ENCODE results near the gene MGMT.

Gene MGMT

DNA sequence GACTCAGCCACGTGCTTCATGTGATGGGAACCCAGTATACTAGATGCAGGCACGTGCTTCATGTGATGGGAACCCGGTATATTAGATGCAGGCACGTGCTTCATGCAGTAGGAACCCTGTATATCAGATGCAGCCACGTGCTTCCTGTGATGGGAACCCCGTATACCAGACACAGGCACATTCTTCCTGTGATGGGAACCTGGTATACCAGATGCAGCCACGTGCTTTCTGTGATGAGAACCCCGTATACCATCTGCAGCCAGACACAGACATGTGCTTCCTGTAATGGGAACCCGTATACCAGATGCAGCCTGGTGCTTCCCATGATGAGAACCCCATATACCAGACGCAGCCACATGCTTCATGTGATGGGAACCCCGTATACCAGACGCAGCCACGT lies 44.0 kb downstream of the MGMT start:
- no peak for ATAC-seq (ENCODE audit: low read depth)

DNA sequence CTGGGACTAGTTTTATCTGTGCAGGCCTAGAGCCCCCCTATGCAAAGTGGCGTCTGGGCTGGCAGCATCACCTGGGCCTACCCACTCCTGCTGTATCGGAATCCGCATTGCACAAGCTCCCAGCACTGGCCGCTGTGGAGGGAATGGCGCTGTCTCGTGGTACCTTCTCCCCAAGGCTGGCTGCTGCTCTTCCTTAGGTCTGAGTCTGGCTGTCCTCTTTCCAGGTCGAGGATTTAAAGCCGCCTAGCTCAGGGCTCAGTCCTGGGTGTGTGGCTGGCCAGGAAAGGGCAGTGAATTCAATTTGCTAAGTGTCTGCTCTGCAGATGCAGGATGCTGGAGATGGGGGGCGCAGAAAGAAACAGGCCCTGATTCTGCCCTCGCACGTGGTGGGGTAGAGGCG lies 44.7 kb downstream of the MGMT start:
- no peaks in the 10 kb centered on the region for H3K9me3 Mint-ChIP-seq
- no peak overlapping the region for H3K4me3 Mint-ChIP-seq
- no peak overlapping the region for H3K27ac Mint-ChIP-seq
- DNase-seq (ENCODE audit: low spot score in 2 of 2): no peak
- H3K36me3 Mint-ChIP-seq: peaks cover 10% of the 10 kb centered on the region
- no peak for ATAC-seq (ENCODE audit: low read depth)
- H3K27me3 Mint-ChIP-seq: no peaks in the 10 kb centered on the region
- H3K4me1 Mint-ChIP-seq: peaks cover 31% of the 10 kb centered on the region

More for the DNA sequence above, 44.0 kb downstream of the MGMT start:
- peaks cover 35% of the 10 kb centered on the region for H3K4me1 Mint-ChIP-seq
- DNase-seq (ENCODE audit: low spot score in 2 of 2): no peak
- no peak overlapping the region for H3K27ac Mint-ChIP-seq
- no peaks in the 10 kb centered on the region for H3K27me3 Mint-ChIP-seq
- H3K4me3 Mint-ChIP-seq: no peak overlapping the region
- peaks cover 10% of the 10 kb centered on the region for H3K36me3 Mint-ChIP-seq
- no peaks in the 10 kb centered on the region for H3K9me3 Mint-ChIP-seq

DNA sequence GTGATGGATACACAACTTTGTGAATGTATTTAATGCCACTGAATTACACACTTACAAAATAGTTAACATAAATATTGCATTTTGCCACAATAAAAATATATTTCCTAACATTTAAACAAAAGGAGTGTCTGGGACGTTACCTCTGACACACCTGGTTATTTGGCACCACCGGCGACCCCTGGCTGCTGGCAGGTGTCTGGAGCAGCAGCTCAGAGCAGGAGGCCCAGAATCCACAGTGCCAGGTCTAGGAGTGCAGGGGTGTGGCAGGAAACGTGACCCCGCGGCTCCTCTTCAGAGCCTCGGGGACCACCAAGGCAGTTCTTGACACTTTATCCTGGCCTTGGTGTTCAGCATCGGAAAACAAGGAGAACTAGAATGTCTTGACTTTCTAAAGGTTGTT lies 46.3 kb downstream of the MGMT start:
- no peak for DNase-seq (ENCODE audit: low spot score in 2 of 2)
- Mint-ChIP-seq H3K4me3 (no peak overlapping the region), H3K36me3 (peaks cover 10% of the 10 kb centered on the region), H3K27me3 (no peaks in the 10 kb centered on the region), H3K27ac (no peak overlapping the region), H3K9me3 (no peaks in the 10 kb centered on the region), H3K4me1 (peaks cover 31% of the 10 kb centered on the region)
- ATAC-seq (ENCODE audit: low read depth): no peak

DNA sequence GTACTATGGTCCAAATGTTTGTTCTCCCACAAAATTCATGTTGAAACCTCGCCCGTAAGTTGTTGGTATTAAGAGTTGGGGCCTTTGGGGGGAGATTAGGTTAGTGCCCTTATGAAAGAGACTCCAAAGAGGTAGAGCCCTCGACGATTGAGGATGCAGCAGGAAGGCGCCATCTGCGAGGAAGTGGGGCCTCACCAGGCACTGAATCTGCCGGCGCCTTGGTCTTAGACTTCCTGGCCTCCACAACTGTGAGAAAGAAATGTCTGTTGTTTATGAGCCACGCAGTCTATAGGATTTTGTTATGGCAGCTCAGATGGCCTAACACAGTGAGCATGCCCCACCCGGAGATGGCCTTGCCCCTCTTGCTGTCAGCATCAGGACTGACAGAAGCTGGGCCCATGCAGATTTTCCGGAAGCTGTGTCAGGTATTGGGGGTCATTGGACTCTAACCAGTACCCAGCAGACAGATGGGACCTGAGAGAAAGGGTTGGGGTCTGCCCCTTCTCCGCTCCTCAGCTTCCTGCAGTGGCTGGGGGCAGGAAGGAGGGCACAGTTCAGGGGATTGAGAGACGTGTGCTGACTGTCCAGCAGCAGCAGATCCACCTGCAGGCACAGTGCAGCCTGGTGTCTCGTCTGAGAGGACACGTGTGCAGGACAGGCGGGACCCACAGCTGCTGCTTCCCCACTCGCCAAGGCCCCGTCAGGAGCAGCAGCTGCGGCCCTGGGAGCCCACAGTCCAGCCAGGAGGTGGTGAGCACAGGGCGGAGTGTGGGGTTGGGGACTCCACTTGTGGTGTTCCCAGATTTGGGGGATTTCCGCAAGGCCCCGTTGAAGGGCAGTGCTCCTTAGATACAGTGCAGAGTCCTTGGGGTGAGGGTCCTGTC lies 47.8 kb downstream of the MGMT start:
- ATAC-seq (ENCODE audit: low read depth): no peak

DNA sequence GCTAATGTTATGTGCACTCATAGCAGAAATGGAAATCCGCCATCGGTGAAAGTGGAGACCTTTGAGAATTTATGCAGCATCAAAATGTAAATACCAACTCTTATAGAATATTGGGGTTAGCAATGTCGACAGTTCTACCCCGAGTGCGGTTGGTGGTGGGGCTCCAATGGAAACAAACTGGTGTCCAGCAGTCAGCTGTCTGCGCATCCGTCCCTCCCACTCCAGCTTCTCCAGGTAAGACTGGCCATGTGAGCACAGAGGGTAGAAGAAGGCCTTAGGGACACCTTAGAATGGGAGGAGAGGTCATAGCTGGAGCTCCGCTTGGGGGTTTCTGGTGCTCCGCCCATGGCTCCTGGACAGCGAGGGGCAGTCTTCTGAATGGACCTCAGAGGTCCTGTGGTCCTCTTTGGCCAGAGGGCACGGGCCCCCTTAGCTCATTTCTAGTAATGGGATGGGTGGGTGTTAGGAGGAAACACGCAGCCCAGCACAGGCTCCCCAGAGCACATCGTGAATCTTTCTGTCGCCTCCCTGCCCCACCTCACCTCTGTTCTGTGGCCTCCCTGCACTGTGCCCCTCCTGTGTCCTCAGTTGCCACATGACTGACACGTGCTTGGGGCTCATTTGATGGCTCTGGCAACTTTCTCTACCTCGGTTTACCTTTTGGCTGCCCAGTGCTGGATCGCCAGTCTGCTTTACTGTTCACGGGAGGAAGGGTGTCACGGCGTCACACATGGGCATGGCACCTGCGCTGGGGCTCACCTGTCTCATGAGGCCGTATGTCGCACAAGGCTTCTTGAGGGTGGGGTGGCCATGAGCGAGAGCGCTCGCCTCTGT lies 50.0 kb downstream of the MGMT start:
- Mint-ChIP-seq H3K4me3 (no peak overlapping the region), H3K36me3 (peaks cover 5% of the 10 kb centered on the region), H3K27me3 (no peaks in the 10 kb centered on the region), H3K4me1 (peaks cover 26% of the 10 kb centered on the region), H3K27ac (no peak overlapping the region), H3K9me3 (no peaks in the 10 kb centered on the region)
- ATAC-seq (ENCODE audit: low read depth): no peak
- no peak for DNase-seq (ENCODE audit: low spot score in 2 of 2)

More for the DNA sequence above, 47.8 kb downstream of the MGMT start:
- Mint-ChIP-seq H3K4me1 (peaks cover 31% of the 10 kb centered on the region), H3K27ac (no peak overlapping the region), H3K9me3 (no peaks in the 10 kb centered on the region), H3K36me3 (peaks cover 10% of the 10 kb centered on the region), H3K27me3 (no peaks in the 10 kb centered on the region), H3K4me3 (no peak overlapping the region)
- DNase-seq (ENCODE audit: low spot score in 2 of 2): no peak

DNA sequence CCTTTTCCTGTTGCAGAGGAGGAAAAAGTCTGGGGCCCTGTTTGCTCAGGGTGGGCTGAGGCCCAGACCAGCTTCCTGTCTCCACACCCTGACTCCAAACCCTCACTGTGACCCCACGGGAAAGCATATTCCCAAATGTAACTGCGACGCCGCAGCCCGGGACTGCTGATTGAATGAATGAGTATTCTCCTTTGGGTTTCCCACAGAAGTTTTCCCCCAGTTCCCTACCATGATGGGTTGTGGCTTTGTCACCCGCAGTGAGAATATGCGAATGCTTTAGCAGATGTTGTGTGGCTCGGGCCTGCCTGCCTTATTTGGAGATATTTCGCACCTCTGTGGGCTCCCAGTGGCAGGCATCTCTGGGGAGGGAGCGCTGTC lies 50.6 kb downstream of the MGMT start:
- Mint-ChIP-seq H3K9me3 (no peaks in the 10 kb centered on the region), H3K4me1 (peaks cover 22% of the 10 kb centered on the region), H3K4me3 (no peak overlapping the region), H3K36me3 (peaks cover 3% of the 10 kb centered on the region), H3K27me3 (no peaks in the 10 kb centered on the region), H3K27ac (no peak overlapping the region)
- no peak for DNase-seq (ENCODE audit: low spot score in 2 of 2)
- no peak for ATAC-seq (ENCODE audit: low read depth)

DNA sequence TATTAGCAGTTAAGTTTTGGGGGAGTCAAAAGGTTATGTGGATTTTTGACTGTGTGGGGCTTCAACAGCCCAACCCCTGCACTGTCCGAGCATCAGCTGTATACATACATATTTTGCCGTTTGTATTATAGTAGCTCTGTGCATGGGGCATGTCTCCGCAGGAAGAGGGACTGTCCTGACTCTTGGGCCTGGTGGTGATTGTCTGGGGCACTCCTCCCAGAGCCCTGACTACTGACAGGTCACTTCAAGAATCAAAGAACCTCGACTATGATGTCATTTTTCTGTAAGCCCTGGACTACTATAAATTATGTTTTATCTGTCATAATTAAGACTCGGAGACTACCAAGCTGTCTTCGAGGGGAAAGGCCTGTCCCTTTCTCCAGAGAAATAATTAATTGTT lies 51.8 kb downstream of the MGMT start:
- H3K27ac Mint-ChIP-seq: no peak overlapping the region
- ATAC-seq (ENCODE audit: low read depth) (no peak), DNase-seq (ENCODE audit: low spot score in 2 of 2) (no peak)
- H3K4me1 Mint-ChIP-seq: peaks cover 18% of the 10 kb centered on the region
- no peak overlapping the region for H3K4me3 Mint-ChIP-seq
- H3K36me3 Mint-ChIP-seq: peaks cover 3% of the 10 kb centered on the region
- H3K9me3 Mint-ChIP-seq: no peaks in the 10 kb centered on the region
- no peaks in the 10 kb centered on the region for H3K27me3 Mint-ChIP-seq

DNA sequence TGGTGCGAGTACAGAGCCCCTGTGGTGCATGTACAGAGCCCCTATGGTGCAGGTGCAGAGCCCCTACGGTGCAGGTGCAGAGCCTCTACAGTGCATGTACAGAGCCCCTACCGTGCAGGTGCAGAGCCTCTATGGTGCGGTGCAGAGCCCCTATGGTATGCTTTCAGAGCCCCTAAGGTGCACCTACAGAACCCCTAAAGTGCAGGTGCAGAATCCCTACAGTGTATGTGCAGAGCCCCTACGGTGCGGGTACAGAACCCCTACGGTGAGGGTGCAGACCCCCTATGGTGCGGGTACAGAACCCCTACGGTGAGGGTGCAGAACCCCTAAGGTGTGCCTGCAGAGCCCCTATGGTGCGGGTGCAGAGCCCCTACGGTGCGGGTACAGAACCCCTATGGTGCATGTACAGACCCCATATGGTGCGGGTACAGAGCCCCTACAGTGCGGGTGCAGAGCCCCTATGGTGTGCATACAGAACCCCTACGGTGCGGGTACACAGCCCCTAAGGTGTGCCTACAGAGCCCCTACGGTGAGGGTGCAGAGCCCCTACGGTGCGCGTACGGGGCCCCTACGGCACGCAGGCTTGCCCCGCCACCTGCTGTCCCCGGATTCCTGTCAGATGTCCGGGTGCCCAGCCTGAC lies 53.5 kb downstream of the MGMT start:
- DNase-seq (ENCODE audit: low spot score in 2 of 2): no peak
- Mint-ChIP-seq H3K4me3 (no peak overlapping the region), H3K27ac (no peak overlapping the region), H3K4me1 (peaks cover 10% of the 10 kb centered on the region), H3K9me3 (no peaks in the 10 kb centered on the region), H3K36me3 (peaks cover 3% of the 10 kb centered on the region), H3K27me3 (no peaks in the 10 kb centered on the region)
- no peak for ATAC-seq (ENCODE audit: low read depth)

DNA sequence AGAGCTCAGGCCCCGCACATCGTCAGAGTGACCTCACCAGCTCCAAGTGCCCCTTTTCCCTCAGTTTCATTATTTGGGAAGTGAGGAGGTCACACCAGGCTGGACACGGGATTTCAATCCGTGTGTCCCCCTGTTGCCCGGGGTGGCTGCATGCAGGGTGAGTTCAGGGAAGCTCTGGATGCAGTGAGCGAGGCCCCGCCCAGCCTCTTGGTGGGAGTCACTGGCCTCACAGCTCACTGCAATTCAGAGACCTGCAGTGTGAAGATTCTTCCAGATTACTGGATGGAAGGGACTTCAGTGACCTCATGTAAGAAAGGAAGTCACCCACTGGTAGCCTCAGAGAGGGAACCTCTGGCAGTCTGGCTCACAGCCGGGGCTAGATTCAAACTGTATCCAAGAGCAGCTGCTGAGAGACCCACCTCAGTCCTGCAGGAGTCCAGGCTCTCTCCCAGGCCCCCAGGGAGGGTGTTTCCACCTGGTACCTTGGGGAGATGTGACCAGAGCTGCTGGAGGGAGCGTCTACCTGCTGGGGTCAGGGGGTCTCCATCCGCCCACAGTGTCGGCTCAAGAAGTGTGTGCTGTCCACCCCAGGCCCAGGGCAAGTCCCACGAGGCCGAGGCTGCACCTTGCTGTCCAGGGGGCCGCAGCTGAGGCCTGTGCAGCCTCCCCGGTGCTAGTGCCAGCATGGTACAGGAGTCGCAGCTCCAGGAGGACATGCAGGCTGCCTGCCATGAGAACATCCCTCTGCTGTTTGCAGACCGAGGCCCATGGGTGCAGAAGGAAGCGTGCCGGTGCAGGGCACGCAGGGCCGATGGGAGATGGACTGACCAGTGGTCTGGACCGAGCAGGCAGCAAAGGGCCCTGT lies 54.4 kb downstream of the MGMT start:
- Mint-ChIP-seq H3K4me3 (no peak overlapping the region), H3K4me1 (peaks cover 6% of the 10 kb centered on the region), H3K27me3 (no peaks in the 10 kb centered on the region), H3K36me3 (peaks cover under 1% of the 10 kb centered on the region), H3K27ac (no peak overlapping the region), H3K9me3 (no peaks in the 10 kb centered on the region)
- ATAC-seq (ENCODE audit: low read depth): no peak
- no peak for DNase-seq (ENCODE audit: low spot score in 2 of 2)

DNA sequence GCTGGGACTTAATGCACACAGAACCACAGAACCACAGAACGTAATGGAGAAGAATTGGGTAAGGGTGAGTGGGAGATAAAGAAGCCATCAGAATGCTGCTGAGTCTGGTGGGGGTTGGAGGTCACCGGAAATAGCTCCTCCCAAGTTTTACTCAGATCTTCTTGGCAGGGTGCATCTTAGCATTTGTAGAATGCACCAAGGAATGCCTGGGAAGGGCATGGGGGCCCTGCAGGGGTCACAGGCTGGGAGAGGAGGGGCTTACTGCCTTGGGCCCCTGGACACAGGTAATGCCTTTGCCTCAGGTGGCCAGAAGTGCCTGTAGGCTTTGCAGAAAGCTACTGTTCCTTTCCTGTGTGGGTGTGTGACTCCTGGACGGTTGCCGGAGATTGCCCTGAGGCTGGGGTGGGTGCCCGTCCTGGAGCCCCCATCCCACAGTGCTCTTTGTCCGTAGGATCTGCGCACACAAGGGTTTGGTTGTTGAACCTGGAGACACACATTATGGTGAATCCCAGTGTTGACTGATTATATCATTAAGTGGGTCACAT lies 55.1 kb downstream of the MGMT start:
- peaks cover 6% of the 10 kb centered on the region for H3K4me1 Mint-ChIP-seq
- no peaks in the 10 kb centered on the region for H3K27me3 Mint-ChIP-seq
- no peak overlapping the region for H3K27ac Mint-ChIP-seq
- ATAC-seq (ENCODE audit: low read depth) (no peak), DNase-seq (ENCODE audit: low spot score in 2 of 2) (no peak)
- peaks cover 2% of the 10 kb centered on the region for H3K36me3 Mint-ChIP-seq
- H3K4me3 Mint-ChIP-seq: no peak overlapping the region
- H3K9me3 Mint-ChIP-seq: no peaks in the 10 kb centered on the region

DNA sequence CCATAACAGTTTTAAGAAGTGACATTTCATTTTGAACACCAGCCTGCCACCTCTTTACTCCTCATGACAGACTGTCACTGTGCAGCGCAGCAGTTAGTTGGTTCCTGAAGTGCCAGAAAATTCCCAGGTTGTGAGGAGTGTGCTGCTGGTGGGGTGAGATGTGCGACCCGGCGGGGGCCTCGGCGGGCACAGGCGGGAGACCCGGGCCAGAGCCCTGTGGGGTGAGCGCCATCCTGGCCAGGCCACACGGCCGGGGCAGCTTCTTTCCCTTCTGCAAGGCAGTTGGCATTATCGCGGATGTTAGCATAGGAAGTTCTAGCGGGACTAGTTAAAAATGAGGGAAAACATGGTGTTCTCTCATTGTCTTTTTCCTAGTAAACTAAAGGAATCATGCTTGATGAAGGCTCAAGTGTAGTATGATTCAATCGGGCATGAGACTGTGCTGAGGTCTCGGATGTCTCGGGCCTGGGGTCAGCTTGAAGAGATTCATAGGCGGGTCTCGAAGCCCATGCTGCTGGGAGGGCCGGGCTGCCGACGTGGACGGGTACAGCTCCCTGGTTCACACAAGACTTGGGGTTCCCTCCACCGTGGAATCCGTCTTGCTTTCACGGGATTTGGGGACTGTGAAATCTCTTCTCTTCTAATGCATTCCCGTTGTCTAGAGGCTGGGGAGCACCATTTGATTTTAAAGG lies 56.1 kb downstream of the MGMT start:
- peaks cover 5% of the 10 kb centered on the region for H3K4me1 Mint-ChIP-seq
- H3K36me3 Mint-ChIP-seq: peaks cover 12% of the 10 kb centered on the region
- no peaks in the 10 kb centered on the region for H3K27me3 Mint-ChIP-seq
- H3K4me3 Mint-ChIP-seq: no peak overlapping the region
- peaks cover under 1% of the 10 kb centered on the region for H3K9me3 Mint-ChIP-seq
- no peak for ATAC-seq (ENCODE audit: low read depth)
- no peak overlapping the region for H3K27ac Mint-ChIP-seq
- no peak for DNase-seq (ENCODE audit: low spot score in 2 of 2)

DNA sequence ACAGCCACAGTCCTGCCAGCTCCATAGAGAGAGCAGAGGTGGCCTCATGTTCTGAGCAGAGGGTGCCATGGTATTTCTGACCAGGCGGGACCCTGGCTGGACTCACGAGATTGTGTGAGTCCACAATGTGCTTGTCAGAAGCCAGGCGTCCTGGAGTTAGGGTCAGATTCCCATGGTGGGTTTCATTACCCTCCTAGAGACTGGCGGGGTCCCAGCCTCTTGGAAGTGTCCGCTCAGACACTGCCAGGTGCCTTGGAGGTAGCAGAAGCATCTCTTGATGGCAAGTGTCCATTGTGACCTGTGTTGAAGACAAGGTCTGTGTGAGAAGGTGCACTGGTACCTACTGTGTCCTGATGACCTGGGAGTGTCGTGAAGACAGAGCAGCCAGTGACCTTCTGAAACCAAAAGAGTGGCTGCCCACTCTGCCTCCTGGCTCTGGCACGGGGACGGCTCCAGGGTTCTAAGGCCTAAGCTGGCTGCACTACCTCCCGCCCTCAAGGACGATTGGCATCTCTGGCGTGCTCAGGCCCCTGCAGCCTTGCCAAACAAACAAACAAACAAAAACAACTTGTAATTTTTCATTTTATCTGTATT lies 56.8 kb downstream of the MGMT start:
- H3K27me3 Mint-ChIP-seq: no peaks in the 10 kb centered on the region

More for the DNA sequence above, 56.8 kb downstream of the MGMT start:
- ATAC-seq (ENCODE audit: low read depth): no peak
- Mint-ChIP-seq H3K36me3 (peaks cover 16% of the 10 kb centered on the region), H3K4me1 (peaks cover 6% of the 10 kb centered on the region), H3K4me3 (no peak overlapping the region), H3K27ac (no peak overlapping the region), H3K9me3 (peaks cover 2% of the 10 kb centered on the region)
- no peak for DNase-seq (ENCODE audit: low spot score in 2 of 2)
